ENCODE results near the gene LAMA3.

DNA sequence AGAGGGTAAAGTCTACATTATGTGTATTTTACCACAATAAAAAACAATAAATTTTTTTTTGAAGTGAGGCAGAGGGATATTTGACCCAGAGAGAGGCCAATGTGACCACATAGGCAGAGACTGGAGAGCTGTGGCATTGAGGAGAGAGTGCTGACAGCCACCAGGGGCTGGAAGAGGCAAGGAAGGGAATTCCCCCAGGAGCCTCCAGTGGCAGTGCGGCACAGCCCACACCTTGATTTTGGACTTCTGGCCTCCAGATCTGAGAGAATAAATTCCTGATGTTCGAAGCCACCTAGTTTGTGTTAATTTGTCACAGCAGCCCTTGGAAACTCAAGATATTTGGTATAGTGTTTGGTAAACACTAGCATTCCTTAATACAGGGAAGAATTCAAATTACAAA lies 49.2 kb upstream of the LAMA3 start:
- TF ChIP-seq, protein P1, sequence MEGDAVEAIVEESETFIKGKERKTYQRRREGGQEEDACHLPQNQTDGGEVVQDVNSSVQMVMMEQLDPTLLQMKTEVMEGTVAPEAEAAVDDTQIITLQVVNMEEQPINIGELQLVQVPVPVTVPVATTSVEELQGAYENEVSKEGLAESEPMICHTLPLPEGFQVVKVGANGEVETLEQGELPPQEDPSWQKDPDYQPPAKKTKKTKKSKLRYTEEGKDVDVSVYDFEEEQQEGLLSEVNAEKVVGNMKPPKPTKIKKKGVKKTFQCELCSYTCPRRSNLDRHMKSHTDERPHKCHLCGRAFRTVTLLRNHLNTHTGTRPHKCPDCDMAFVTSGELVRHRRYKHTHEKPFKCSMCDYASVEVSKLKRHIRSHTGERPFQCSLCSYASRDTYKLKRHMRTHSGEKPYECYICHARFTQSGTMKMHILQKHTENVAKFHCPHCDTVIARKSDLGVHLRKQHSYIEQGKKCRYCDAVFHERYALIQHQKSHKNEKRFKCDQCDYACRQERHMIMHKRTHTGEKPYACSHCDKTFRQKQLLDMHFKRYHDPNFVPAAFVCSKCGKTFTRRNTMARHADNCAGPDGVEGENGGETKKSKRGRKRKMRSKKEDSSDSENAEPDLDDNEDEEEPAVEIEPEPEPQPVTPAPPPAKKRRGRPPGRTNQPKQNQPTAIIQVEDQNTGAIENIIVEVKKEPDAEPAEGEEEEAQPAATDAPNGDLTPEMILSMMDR (IDR thresholded peaks at IDR 0.05), result no peak
- TF ChIP-seq POLR2A (IDR thresholded peaks at IDR 0.05), result no peak
- no peak for TF ChIP-seq POLR2AphosphoS5 (IDR thresholded peaks at IDR 0.05; ENCODE audit: insufficient read depth in 1 of 2, low read depth in 1 of 2)
